Occipital lobe (tissue), 2 donors: ENCODE results near the gene RALY. TPM values are rescaled to one million over a fixed set of nuclear protein-coding genes. Genes with fewer than 3 reads are reported as not detected.
A peak's percentile ranks its signal among the peaks of the same experiment; 100 is the strongest.

Experiments used
- DNase-seq: peaks from one replicate; lab custom pipeline; 2025; lab: John Stamatoyannopoulos, UW
- total RNA-seq: library from RNA; depleted of rRNA; stranded (reverse); fragments of >200 nt; gene quantifications from one replicate; pipeline ENCODE4 v1.2.3, GENCODE V29; 2014

Gene RALY
- total RNA-seq = 56.8 TPM

GRCh38 chr20:33993576-33994221 lies at the start of gene RALY:
RALY (plus strand) TSS chr20:33993911; CDS start chr20:34072075, 78,164 bp downstream.
- peak; percentile 76 for DNase-seq

GRCh38 chr20:33944914-33945313 lies 48.8 kb upstream of the RALY start:
- DNase-seq = no peak

- DNase-seq = peak; percentile 32
These were observed 48.2 kb upstream of the RALY start for GRCh38 chr20:33945391-33946081.

- DNase-seq = no peak
These were observed 45.9 kb upstream of the RALY start for GRCh38 chr20:33947709-33948295.

GRCh38 chr20:33948480-33948879 lies 45.2 kb upstream of the RALY start:
- DNase-seq = no peak

GRCh38 chr20:33951171-33951570 lies 42.5 kb upstream of the RALY start:
- DNase-seq = no peak

GRCh38 chr20:33954504-33954903 lies 39.2 kb upstream of the RALY start:
- DNase-seq = no peak

GRCh38 chr20:33963751-33964150 lies 30.0 kb upstream of the RALY start:
- DNase-seq = no peak

- no peak for DNase-seq
These were observed 29.3 kb upstream of the RALY start for GRCh38 chr20:33964441-33964840.

GRCh38 chr20:33967126-33967525 lies 26.6 kb upstream of the RALY start:
- no peak for DNase-seq

GRCh38 chr20:33969563-33969962 lies 24.1 kb upstream of the RALY start:
- no peak for DNase-seq

- no peak for DNase-seq
These were observed 23.5 kb upstream of the RALY start for GRCh38 chr20:33970229-33970628.

- DNase-seq = no peak
These were observed 22.4 kb upstream of the RALY start for GRCh38 chr20:33971147-33971975.

- DNase-seq = no peak
These were observed 16.8 kb upstream of the RALY start for GRCh38 chr20:33976959-33977358.

- no peak for DNase-seq
These were observed 16.2 kb upstream of the RALY start for GRCh38 chr20:33977535-33977934.

- no peak for DNase-seq
These were observed 14.6 kb upstream of the RALY start for GRCh38 chr20:33979094-33979493.

GRCh38 chr20:33981347-33981746 lies 12.4 kb upstream of the RALY start:
- DNase-seq = no peak

GRCh38 chr20:33981964-33982363 lies 11.7 kb upstream of the RALY start:
- DNase-seq = no peak

GRCh38 chr20:33983371-33983770 lies 10.3 kb upstream of the RALY start:
- DNase-seq = no peak

GRCh38 chr20:33984182-33984719 lies 9.5 kb upstream of the RALY start:
- no peak for DNase-seq

- DNase-seq = no peak
These were observed 8.4 kb upstream of the RALY start for GRCh38 chr20:33985280-33985679.

GRCh38 chr20:33985830-33986229 lies 7.9 kb upstream of the RALY start:
- DNase-seq = no peak
